ENCODE data around the gene ASCL1.

ASCL1 gene

GRCh38 chr12:102973583-102973982 lies 16.1 kb downstream of the ASCL1 start:
- no peak for FAIRE-seq

GRCh38 chr12:102976609-102977280 lies 19.3 kb downstream of the ASCL1 start:
- no peak for DNase-seq (ENCODE audit: insufficient read length, low spot score)
- no peak for FAIRE-seq

More at GRCh38 chr12:102973583-102973982, 16.1 kb downstream of the ASCL1 start:
- no peak for DNase-seq (ENCODE audit: insufficient read length, low spot score)

- FAIRE-seq (no peak), DNase-seq (ENCODE audit: insufficient read length, low spot score) (no peak)
Observed at GRCh38 chr12:102977945-102978706, 20.7 kb downstream of the ASCL1 start.

GRCh38 chr12:102980350-102980749 lies 22.9 kb downstream of the ASCL1 start:
- FAIRE-seq, result no peak
- no peak for DNase-seq (ENCODE audit: insufficient read length, low spot score)

GRCh38 chr12:102990419-102990818 lies 32.9 kb downstream of the ASCL1 start:
- DNase-seq (ENCODE audit: insufficient read length, low spot score), result no peak
- no peak for FAIRE-seq

- FAIRE-seq, result no peak
- DNase-seq (ENCODE audit: insufficient read length, low spot score), result no peak
Observed at GRCh38 chr12:102992297-102992696, 34.8 kb downstream of the ASCL1 start.

- no peak for DNase-seq (ENCODE audit: insufficient read length, low spot score)
- no peak for FAIRE-seq
Observed at GRCh38 chr12:102992720-102993119, 35.2 kb downstream of the ASCL1 start.

GRCh38 chr12:102993537-102993936 lies 36.1 kb downstream of the ASCL1 start:
- no peak for FAIRE-seq
- DNase-seq (ENCODE audit: insufficient read length, low spot score), result no peak

GRCh38 chr12:102995372-102995771 lies 37.9 kb downstream of the ASCL1 start:
- DNase-seq (ENCODE audit: insufficient read length, low spot score) (no peak), FAIRE-seq (no peak)
